Esophagus (tissue), 2 donors: Measurements from ENCODE around the gene IGFL1. TPM values are rescaled to one million over a fixed set of nuclear protein-coding genes. Genes with fewer than 3 reads are reported as not detected.
"Not testable (repeated sequence)": the region's sequence is repeated elsewhere in the genome, so short reads cannot be mapped to it uniquely, and the experiment has no call there.

Experiments
- H3K27ac ChIP-seq, 2 donors: one replicate each; pipeline ENCODE4 v1.5.1; 2013; ENCODE audit warnings: low read depth in 2 of 2, mild to moderate bottlenecking in 2 of 2, inconsistent platforms in 1 of 2, low read length in 1 of 2, moderate library complexity in 1 of 2
- H3K27me3 ChIP-seq, 2 donors: one replicate each; pipeline ENCODE4 v1.6.1; 2013; ENCODE audit warnings: low read length in 2 of 2, control low read depth in 1 of 2, mild to moderate bottlenecking in 1 of 2; ENCODE audit not compliant: insufficient read depth in 2 of 2, control insufficient read depth in 1 of 2
- H3K36me3 ChIP-seq, 2 donors: one replicate each; pipeline ENCODE4 v1.6.1; 2013; ENCODE audit warnings: low read length in 1 of 2; ENCODE audit not compliant: control insufficient read depth in 2 of 2, insufficient read depth in 2 of 2
- H3K4me1 ChIP-seq, 2 donors: one replicate each; pipeline ENCODE4 v1.6.1; 2013; ENCODE audit warnings: low read length in 1 of 2; ENCODE audit not compliant: control insufficient read depth in 2 of 2, insufficient read depth in 2 of 2
- H3K4me3 ChIP-seq, 2 donors: one replicate each; pipeline ENCODE4 v1.5.1; 2013; ENCODE audit warnings: low read length in 2 of 2, mild to moderate bottlenecking in 2 of 2, low read depth in 1 of 2, moderate library complexity in 1 of 2
- H3K9me3 ChIP-seq, 2 donors: one replicate each; pipeline ENCODE4 v1.6.1; 2013; ENCODE audit warnings: mild to moderate bottlenecking in 2 of 2, low read depth in 1 of 2, low read length in 1 of 2, moderate library complexity in 1 of 2; ENCODE audit not compliant: control insufficient read depth in 2 of 2, insufficient read depth in 1 of 2
- WGBS, 2 donors: extraction: QIAGEN DNeasy Blood & Tissue Kit; methylation state at CpG; one replicate each; pipeline ENCODE4 v1.1.7; 2013; 5-methylcytosine and 5-hydroxymethylcytosine counted together
- polyA plus RNA-seq, 2 donors: library from polyadenylated mRNA; stranded (reverse); fragments of 200-250 nt; gene quantifications; one replicate each; pipeline ENCODE4 v1.2.3, GENCODE V29; 2013
- donor health status: healthy with polysubstance abuse.
- donor health status: Bipolar disorder and iron deficiency.

IGFL1 gene
- polyA plus RNA-seq, 2 donors: 58.7 to 66.5 TPM

DNA sequence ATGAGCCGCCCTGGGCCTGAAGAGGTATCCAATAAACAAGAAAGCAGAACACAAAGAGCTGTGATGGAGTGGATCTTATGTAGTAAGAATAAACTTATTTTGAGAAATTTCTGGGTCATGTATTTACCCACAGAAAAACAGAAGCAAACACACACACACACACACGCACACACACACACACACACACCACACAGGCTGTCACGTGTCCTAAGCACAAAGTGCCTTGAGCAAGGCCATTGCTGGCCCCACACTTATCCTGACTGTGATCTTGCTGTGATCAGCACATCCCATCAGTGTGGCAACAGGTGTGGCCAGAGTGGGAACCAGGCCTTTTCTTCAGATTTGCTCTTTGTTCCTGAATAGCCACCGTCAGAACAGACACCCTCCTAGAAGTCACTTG lies 4.3 kb downstream of the IGFL1 start:
- not testable (repeated sequence) for H3K9me3 ChIP-seq, H3K36me3 ChIP-seq, H3K27ac ChIP-seq, H3K27me3 ChIP-seq, H3K4me3 ChIP-seq
- peaks cover 0 to 22% of the 10 kb centered on the region in 2 donors for H3K4me1 ChIP-seq
- WGBS, 2 donors: 65 to 73% methylated on average over 4 of the region's 4 CpGs

DNA sequence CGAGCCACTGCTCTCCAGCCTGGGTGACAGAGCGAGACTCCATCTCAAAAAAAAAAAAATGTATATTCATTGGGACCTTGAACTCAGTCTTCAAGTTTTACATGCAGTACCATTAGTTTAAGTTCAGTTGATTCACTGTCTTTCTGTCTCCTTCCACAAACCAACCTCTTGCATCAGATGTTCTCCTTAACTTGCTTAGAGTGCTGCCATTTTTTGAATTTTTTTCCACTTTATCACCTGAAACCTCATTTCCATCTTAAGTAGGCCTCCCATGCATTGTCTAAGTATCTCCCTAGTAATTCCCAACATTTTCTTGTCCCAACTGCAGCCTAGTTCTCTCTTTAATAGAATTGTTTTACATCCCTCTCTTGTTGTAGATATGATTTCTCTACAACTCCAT lies 8.6 kb downstream of the IGFL1 start:
- not testable (repeated sequence) for H3K9me3 ChIP-seq, H3K4me1 ChIP-seq, H3K4me3 ChIP-seq, H3K27ac ChIP-seq, H3K36me3 ChIP-seq, H3K27me3 ChIP-seq
- 92 to 96% methylated on average over 2 of the region's 2 CpGs for WGBS, 2 donors

DNA sequence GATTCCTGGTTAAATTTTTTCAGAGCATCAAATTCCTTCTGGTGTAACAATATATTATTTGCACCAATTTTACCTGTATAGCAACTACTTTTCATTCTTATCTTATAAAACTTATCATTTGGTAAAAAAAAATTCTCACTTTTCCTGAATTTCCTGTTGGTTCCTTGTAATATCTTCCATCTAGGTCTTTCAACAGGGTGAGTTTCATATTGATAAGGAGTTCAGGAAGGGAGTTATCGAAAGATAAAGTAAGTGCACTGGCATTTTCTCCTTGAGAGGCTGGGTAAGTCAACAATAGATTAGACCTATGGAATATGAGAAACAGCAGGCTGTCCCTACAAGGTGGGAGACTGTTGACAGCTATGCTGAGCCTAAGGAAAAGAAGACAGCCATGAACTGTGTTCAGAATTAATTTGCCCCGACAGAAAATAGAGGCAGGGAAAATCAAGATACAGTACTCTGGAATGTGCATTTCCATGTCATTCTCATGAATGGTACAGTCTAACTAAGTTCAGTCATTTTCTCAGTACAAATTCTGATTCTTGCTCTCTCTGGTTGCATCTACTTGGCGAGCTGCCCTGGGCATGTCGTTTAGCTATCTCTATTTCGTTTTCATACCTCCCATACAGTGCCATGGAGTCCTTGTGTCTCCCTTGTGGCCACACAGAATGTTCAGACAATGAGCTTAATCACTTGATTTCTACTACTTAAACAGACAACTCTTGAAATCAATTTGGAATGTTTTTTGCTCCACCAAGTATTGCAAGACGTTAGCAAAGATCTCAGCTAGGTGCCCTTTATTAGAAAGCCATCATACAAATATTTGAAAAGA lies 9.9 kb downstream of the IGFL1 start:
- WGBS, 2 donors: 62 to 74% methylated on average over 6 of the region's 6 CpGs
- H3K36me3 ChIP-seq: no peaks in the 10 kb centered on the region
- no peak overlapping the region for H3K4me3 ChIP-seq
- no peaks in the 10 kb centered on the region for H3K27me3 ChIP-seq
- no peak overlapping the region for H3K27ac ChIP-seq
- H3K4me1 ChIP-seq: no peaks in the 10 kb centered on the region
- H3K9me3 ChIP-seq: no peaks in the 10 kb centered on the region

DNA sequence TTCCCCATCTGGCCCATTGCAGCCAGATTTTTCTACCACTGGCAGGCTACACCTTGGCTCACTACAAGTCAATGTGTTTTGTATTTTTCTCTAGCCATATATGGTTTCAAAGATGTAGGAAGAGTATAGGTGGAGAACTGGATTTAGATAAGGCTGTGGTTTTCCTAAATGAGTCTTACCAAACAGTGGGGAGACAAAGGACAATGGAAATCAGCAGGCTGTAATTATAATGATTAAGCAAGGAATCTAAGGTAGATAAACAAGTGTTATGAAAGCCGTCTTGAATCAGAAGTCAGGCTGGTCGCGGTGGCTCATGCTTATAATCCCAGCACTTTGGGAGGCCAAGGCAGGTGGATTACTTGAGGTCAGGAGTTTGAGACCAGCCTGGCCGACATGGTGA lies 11.2 kb downstream of the IGFL1 start:
- H3K27me3 ChIP-seq: no peaks in the 10 kb centered on the region
- H3K36me3 ChIP-seq: no peaks in the 10 kb centered on the region
- H3K4me1 ChIP-seq: no peaks in the 10 kb centered on the region
- H3K9me3 ChIP-seq: no peaks in the 10 kb centered on the region
- no peak overlapping the region for H3K27ac ChIP-seq
- 54 to 74% methylated on average over 4 of the region's 4 CpGs for WGBS, 2 donors
- H3K4me3 ChIP-seq: no peak overlapping the region

DNA sequence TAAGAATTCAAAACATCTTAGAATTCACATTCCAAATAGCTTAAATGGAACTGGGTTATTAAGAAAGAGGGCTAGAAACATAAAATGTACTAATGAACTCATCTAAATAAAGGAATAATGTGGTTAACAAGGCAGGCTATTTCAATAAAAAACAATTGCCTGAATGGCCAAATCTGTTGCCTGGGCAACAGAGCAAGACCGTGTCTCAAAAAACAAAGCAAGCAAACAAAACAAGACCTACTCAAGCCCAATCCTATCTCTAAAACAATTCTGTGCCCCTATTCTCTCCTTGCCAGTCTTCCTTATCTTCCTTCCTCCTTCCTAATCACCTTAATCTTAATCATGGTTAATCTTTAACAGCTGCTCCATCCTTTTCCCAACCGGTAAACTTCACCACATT lies 12.1 kb downstream of the IGFL1 start:
- Histone ChIP-seq H3K4me1 (no peaks in the 10 kb centered on the region), H3K36me3 (no peaks in the 10 kb centered on the region), H3K27me3 (no peaks in the 10 kb centered on the region), H3K9me3 (no peaks in the 10 kb centered on the region), H3K27ac (no peak overlapping the region), H3K4me3 (no peak overlapping the region)
- WGBS, 2 donors: 22 to 32% methylated on average over 2 of the region's 2 CpGs

DNA sequence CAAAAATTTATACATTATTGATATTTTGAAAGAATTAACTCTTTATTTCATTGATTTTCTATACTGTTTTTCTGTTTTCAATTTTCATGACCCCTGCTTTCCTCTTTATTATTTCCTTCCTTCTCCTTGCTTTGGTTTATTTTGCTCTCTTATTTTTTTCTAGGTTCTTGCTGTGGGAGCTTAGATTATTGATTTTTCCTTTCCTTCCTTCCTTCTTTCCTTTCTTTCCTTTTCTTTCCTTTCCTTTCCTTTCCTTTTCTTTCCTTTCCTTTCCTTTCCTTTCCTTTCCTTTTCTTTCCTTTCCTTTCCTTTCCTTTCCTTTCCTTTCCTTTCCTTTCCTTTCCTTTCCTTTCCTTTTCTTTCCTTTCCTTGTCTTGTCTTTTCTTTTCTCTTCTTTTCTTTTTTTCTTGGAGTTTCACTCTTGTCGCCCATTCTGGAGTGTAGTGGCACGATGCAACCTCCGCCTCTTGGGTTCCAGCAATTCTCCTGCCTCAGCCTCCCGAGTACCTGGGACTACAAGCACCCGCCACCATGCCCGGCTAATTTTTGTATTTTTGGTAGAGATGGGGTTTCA lies 13.6 kb downstream of the IGFL1 start:
- not testable (repeated sequence) for H3K4me3 ChIP-seq, H3K27me3 ChIP-seq, H3K36me3 ChIP-seq, H3K27ac ChIP-seq, H3K4me1 ChIP-seq, H3K9me3 ChIP-seq
- WGBS, 2 donors: 93% methylated on average over 6 of the region's 6 CpGs

DNA sequence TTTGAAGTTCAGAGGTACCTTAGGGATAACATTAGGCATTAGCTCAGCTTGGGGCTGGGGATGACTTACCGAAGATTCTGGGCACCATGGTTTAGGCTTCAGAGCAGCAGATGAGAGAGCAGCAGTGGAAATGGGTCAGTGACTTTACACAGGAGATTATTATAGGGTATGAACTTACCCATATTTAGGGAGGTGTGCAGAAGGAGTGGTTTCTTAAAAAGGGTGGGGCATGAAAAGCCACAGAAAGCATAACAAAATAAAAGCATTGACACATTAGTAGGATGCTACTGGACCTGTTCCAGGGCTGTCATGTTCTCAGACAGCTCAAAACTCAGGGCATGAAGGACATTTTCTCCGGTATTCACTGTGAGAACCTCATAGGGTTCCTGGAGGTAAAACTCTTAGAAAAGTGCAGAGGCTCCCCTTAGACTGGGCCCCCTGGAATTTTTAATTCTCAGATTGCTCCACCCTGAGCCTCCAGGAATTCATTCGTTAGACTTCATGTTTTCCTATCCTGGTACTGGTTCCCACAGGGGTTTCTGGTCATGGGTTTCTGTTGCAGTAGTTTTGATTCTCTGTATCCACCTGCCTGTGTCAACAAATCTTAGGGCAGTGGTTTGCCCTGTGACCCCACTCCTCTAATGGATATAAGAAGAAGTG lies 20.7 kb downstream of the IGFL1 start:
- WGBS, 2 donors: 44 to 47% methylated on average over 3 of the region's 3 CpGs
- peak overlapping the region in 1 of 2 donors; percentile 52 for H3K27ac ChIP-seq

DNA sequence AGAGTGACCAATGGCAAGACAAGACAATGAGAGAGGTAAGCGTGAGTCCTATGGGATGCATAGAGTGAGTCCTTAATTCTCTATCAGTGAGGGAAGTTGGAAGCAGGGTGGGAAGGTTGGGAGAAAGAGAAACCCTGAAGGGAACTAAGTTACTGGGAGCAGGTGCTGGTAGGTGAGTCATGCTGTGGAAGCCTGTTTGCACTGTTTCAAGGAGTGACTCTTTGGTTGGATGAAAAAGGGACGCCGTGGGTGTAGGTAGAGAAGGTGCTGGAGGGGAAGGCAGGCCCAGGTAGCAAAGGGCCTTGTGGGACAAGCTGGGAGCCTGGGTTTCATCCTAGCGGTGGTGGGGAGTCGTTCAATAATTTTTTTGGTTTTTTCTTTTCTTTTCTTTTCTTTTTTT lies 21.9 kb downstream of the IGFL1 start:
- 43 to 58% methylated on average over 5 of the region's 5 CpGs for WGBS, 2 donors
- H3K9me3 ChIP-seq: no peaks in the 10 kb centered on the region
- H3K27ac ChIP-seq: peak overlapping the region; percentile 12 to 52
- peaks cover 0 to 2% of the 10 kb centered on the region in 2 donors for H3K27me3 ChIP-seq
- H3K36me3 ChIP-seq: no peaks in the 10 kb centered on the region
- no peak overlapping the region for H3K4me3 ChIP-seq
- no peaks in the 10 kb centered on the region for H3K4me1 ChIP-seq

More for the DNA sequence above, 20.7 kb downstream of the IGFL1 start:
- peaks cover 0 to 2% of the 10 kb centered on the region in 2 donors for H3K27me3 ChIP-seq
- no peaks in the 10 kb centered on the region for H3K36me3 ChIP-seq
- no peaks in the 10 kb centered on the region for H3K4me1 ChIP-seq
- H3K4me3 ChIP-seq: no peak overlapping the region
- no peaks in the 10 kb centered on the region for H3K9me3 ChIP-seq

DNA sequence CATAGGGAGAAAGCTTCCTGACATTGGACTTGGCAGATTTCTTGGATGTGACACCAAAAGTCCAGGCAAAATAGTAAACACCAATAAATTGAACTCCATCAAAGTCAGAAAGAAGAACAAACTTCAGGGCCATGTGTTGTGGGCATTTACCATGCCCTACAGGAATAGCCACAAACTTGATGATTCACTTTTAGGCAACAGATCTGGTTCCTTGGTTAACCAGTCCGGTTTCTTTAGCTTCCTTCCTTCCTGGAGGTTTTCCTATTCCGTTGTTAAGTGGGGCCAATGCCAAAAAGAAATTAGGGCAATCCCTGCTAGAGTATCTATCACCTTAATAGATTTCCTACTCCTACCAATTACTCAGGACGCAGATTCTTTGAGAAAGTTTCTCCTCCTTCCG lies 25.2 kb downstream of the IGFL1 start:
- no peak overlapping the region for H3K4me3 ChIP-seq
- H3K4me1 ChIP-seq: no peaks in the 10 kb centered on the region
- H3K27ac ChIP-seq: no peak overlapping the region
- WGBS, 2 donors: 55 to 60% methylated on average over 4 of the region's 4 CpGs
- H3K27me3 ChIP-seq: no peaks in the 10 kb centered on the region
- H3K36me3 ChIP-seq: no peaks in the 10 kb centered on the region
- H3K9me3 ChIP-seq: no peaks in the 10 kb centered on the region
